ENCODE measurements around the gene HK1. TPM values are rescaled to one million over a fixed set of nuclear protein-coding genes. Genes with fewer than 3 reads are reported as not detected.

Gene HK1
- total and polyA plus RNA-seq, 2 donors (not counting 1 experiment from before 2014, with no cell fraction given), result 60.6 to 172 TPM

- DNase-seq (ENCODE audit: low read depth in 2 of 2), result no peak
- Histone ChIP-seq H4K20me1 (ENCODE audit: control insufficient read depth, extremely low read depth, insufficient read depth, low read length) (no peaks in the 10 kb centered on the region), H3K4me3 (replicated peaks in 1 of 4; ENCODE audit: control extremely low read depth in 1 of 4, insufficient read depth in 1 of 4, low read depth in 3 of 4, low read length in 4 of 4) (no peak overlapping the region), H3K79me2 (ENCODE audit: control insufficient read depth, insufficient read depth, low read length) (peaks cover 9% of the 10 kb centered on the region), H3K4me1 (ENCODE audit: control insufficient read depth, extremely low read depth, insufficient read depth, low read length) (peaks cover 26% of the 10 kb centered on the region), H2AFZ (ENCODE audit: low read length) (no peak overlapping the region), H3K9ac (ENCODE audit: insufficient read depth, low read length) (no peak overlapping the region), H3K27me3 (ENCODE audit: control insufficient read depth, insufficient read depth, low read length) (no peaks in the 10 kb centered on the region), H3K9me3 (ENCODE audit: control insufficient read depth, insufficient read depth, low read depth, low read length) (no peaks in the 10 kb centered on the region), H3K4me2 (ENCODE audit: extremely low read depth, insufficient read depth, low read length) (no peak overlapping the region), H3K27ac (ENCODE audit: insufficient read depth, low read length) (no peak overlapping the region), H3K36me3 (ENCODE audit: control insufficient read depth, insufficient read depth, low read length) (peaks cover 2% of the 10 kb centered on the region)
- TF ChIP-seq EZH2 (IDR thresholded peaks at IDR 0.05; ENCODE audit: low read length, missing control alignments), result no peak
- TF ChIP-seq CTCF (conservative IDR thresholded peaks at IDR 0.05 in 1 of 2, IDR thresholded peaks at IDR 0.05 in 1 of 2; ENCODE audit: low read depth in 1 of 2, low read length in 2 of 2), result no peak
These were observed 81.3 kb downstream of the HK1 start for GRCh38 chr10:69359594-69359993.

- peak overlapping the region; percentile 48 for H3K27ac ChIP-seq (ENCODE audit: insufficient read depth, low read length)
- peaks cover 26% of the 10 kb centered on the region for H3K4me1 ChIP-seq (ENCODE audit: control insufficient read depth, extremely low read depth, insufficient read depth, low read length)
- peaks cover 9% of the 10 kb centered on the region for H3K79me2 ChIP-seq (ENCODE audit: control insufficient read depth, insufficient read depth, low read length)
- no peaks in the 10 kb centered on the region for H3K9me3 ChIP-seq (ENCODE audit: control insufficient read depth, insufficient read depth, low read depth, low read length)
- no peaks in the 10 kb centered on the region for H4K20me1 ChIP-seq (ENCODE audit: control insufficient read depth, extremely low read depth, insufficient read depth, low read length)
- H3K27me3 ChIP-seq (ENCODE audit: control insufficient read depth, insufficient read depth, low read length), result no peaks in the 10 kb centered on the region
- H2AFZ ChIP-seq (ENCODE audit: low read length), result no peak overlapping the region
- H3K36me3 ChIP-seq (ENCODE audit: control insufficient read depth, insufficient read depth, low read length), result peaks cover 2% of the 10 kb centered on the region
- peak overlapping the region; percentile 83 for H3K4me2 ChIP-seq (ENCODE audit: extremely low read depth, insufficient read depth, low read length)
- H3K9ac ChIP-seq (ENCODE audit: insufficient read depth, low read length), result no peak overlapping the region
- TF ChIP-seq CTCF (conservative IDR thresholded peaks at IDR 0.05 in 1 of 2, IDR thresholded peaks at IDR 0.05 in 1 of 2; ENCODE audit: low read depth in 1 of 2, low read length in 2 of 2), result no peak
- TF ChIP-seq EZH2 (IDR thresholded peaks at IDR 0.05; ENCODE audit: low read length, missing control alignments), result no peak
- peak; percentile 92 to 94 for DNase-seq (ENCODE audit: low read depth in 2 of 2)
- no peak overlapping the region for H3K4me3 ChIP-seq (replicated peaks in 1 of 4; ENCODE audit: control extremely low read depth in 1 of 4, insufficient read depth in 1 of 4, low read depth in 3 of 4, low read length in 4 of 4)
These were observed 82.4 kb downstream of the HK1 start for GRCh38 chr10:69360485-69361302.

GRCh38 chr10:69361303-69361614 lies 83.0 kb downstream of the HK1 start:
- Histone ChIP-seq H2AFZ (ENCODE audit: low read length) (no peak overlapping the region), H3K79me2 (ENCODE audit: control insufficient read depth, insufficient read depth, low read length) (peaks cover 9% of the 10 kb centered on the region), H3K27me3 (ENCODE audit: control insufficient read depth, insufficient read depth, low read length) (no peaks in the 10 kb centered on the region), H3K27ac (ENCODE audit: insufficient read depth, low read length) (peak overlapping the region; percentile 48), H3K36me3 (ENCODE audit: control insufficient read depth, insufficient read depth, low read length) (peaks cover 4% of the 10 kb centered on the region), H4K20me1 (ENCODE audit: control insufficient read depth, extremely low read depth, insufficient read depth, low read length) (no peaks in the 10 kb centered on the region), H3K4me3 (replicated peaks in 1 of 4; ENCODE audit: control extremely low read depth in 1 of 4, insufficient read depth in 1 of 4, low read depth in 3 of 4, low read length in 4 of 4) (no peak overlapping the region), H3K4me1 (ENCODE audit: control insufficient read depth, extremely low read depth, insufficient read depth, low read length) (peaks cover 26% of the 10 kb centered on the region), H3K9ac (ENCODE audit: insufficient read depth, low read length) (no peak overlapping the region), H3K9me3 (ENCODE audit: control insufficient read depth, insufficient read depth, low read depth, low read length) (no peaks in the 10 kb centered on the region), H3K4me2 (ENCODE audit: extremely low read depth, insufficient read depth, low read length) (peak overlapping the region; percentile 83)
- TF ChIP-seq CTCF (conservative IDR thresholded peaks at IDR 0.05 in 1 of 2, IDR thresholded peaks at IDR 0.05 in 1 of 2; ENCODE audit: low read depth in 1 of 2, low read length in 2 of 2), result no peak
- TF ChIP-seq EZH2 (IDR thresholded peaks at IDR 0.05; ENCODE audit: low read length, missing control alignments), result no peak
- DNase-seq (ENCODE audit: low read depth in 2 of 2), result no peak
